ENCODE results near the gene DCTD.

DCTD gene

GRCh38 chr4:182894681-182895275, 22.4 kb downstream of the DCTD start:
- no peak for DNase-seq (ENCODE audit: low read depth in 1 of 2, low spot score in 1 of 2)

GRCh38 chr4:182893474-182894080, 23.6 kb downstream of the DCTD start:
- no peak for DNase-seq (ENCODE audit: low read depth in 1 of 2, low spot score in 1 of 2)

GRCh38 chr4:182893047-182893446, 24.1 kb downstream of the DCTD start:
- no peak for DNase-seq (ENCODE audit: low read depth in 1 of 2, low spot score in 1 of 2)

- no peak for DNase-seq (ENCODE audit: low read depth in 1 of 2, low spot score in 1 of 2)
These were observed 27.0 kb downstream of the DCTD start for GRCh38 chr4:182890202-182890601.

- DNase-seq (ENCODE audit: low read depth in 1 of 2, low spot score in 1 of 2): no peak
These were observed 28.3 kb downstream of the DCTD start for GRCh38 chr4:182888891-182889290.

- DNase-seq (ENCODE audit: low read depth in 1 of 2, low spot score in 1 of 2): no peak
These were observed 30.4 kb downstream of the DCTD start for GRCh38 chr4:182886768-182887167.

GRCh38 chr4:182886205-182886604, 31.0 kb downstream of the DCTD start:
- no peak for DNase-seq (ENCODE audit: low read depth in 1 of 2, low spot score in 1 of 2)

GRCh38 chr4:182885738-182886077, 31.5 kb downstream of the DCTD start:
- DNase-seq (ENCODE audit: low read depth in 1 of 2, low spot score in 1 of 2): no peak

- DNase-seq (ENCODE audit: low read depth in 1 of 2, low spot score in 1 of 2): no peak
These were observed 32.0 kb downstream of the DCTD start for GRCh38 chr4:182885022-182885737.

- DNase-seq (ENCODE audit: low read depth in 1 of 2, low spot score in 1 of 2): no peak
These were observed 33.1 kb downstream of the DCTD start for GRCh38 chr4:182884040-182884439.

GRCh38 chr4:182883351-182883750, 33.8 kb downstream of the DCTD start:
- DNase-seq (ENCODE audit: low read depth in 1 of 2, low spot score in 1 of 2): no peak

- DNase-seq (ENCODE audit: low read depth in 1 of 2, low spot score in 1 of 2): no peak
These were observed 35.3 kb downstream of the DCTD start for GRCh38 chr4:182881914-182882313.

- DNase-seq (ENCODE audit: low read depth in 1 of 2, low spot score in 1 of 2): no peak
These were observed 36.5 kb downstream of the DCTD start for GRCh38 chr4:182880387-182881356.

- DNase-seq (ENCODE audit: low read depth in 1 of 2, low spot score in 1 of 2): no peak
These were observed 37.3 kb downstream of the DCTD start for GRCh38 chr4:182879913-182880312.

GRCh38 chr4:182878633-182879495, 38.3 kb downstream of the DCTD start:
- DNase-seq (ENCODE audit: low read depth in 1 of 2, low spot score in 1 of 2): no peak

GRCh38 chr4:182877326-182877883, 39.8 kb downstream of the DCTD start:
- no peak for DNase-seq (ENCODE audit: low read depth in 1 of 2, low spot score in 1 of 2)

- no peak for DNase-seq (ENCODE audit: low read depth in 1 of 2, low spot score in 1 of 2)
These were observed 40.8 kb downstream of the DCTD start for GRCh38 chr4:182876427-182876826.

GRCh38 chr4:182875453-182876405, 41.5 kb downstream of the DCTD start:
- no peak for DNase-seq (ENCODE audit: low read depth in 1 of 2, low spot score in 1 of 2)

- DNase-seq (ENCODE audit: low read depth in 1 of 2, low spot score in 1 of 2): no peak
These were observed 42.3 kb downstream of the DCTD start for GRCh38 chr4:182874797-182875345.
